Mesodermal cell (in vitro differentiated cells): ENCODE data around the gene ALKBH4.
"Not testable (repeated sequence)": the region's sequence is repeated elsewhere in the genome, so short reads cannot be mapped to it uniquely, and the experiment has no call there.

Experiments
- H3K27ac ChIP-seq: 2 replicates; pipeline ENCODE4 v1.7.0; 2013; ENCODE audit warnings: mild to moderate bottlenecking, low read depth, low read length, moderate library complexity; ENCODE audit not compliant: severe bottlenecking
- H3K36me3 ChIP-seq: 2 replicates; pipeline ENCODE4 v1.7.1; 2013; ENCODE audit warnings: mild to moderate bottlenecking, low read length, moderate library complexity; ENCODE audit not compliant: control insufficient read depth, insufficient read depth
- H3K4me1 ChIP-seq: one replicate; pipeline ENCODE4 v1.7.1; 2013; ENCODE audit warnings: mild to moderate bottlenecking, low read length; ENCODE audit not compliant: insufficient read depth, control insufficient read depth, poor library complexity, severe bottlenecking
- H3K4me3 ChIP-seq: 2 replicates; pipeline ENCODE4 v1.7.0; 2013; ENCODE audit warnings: low read length, control low read depth, mild to moderate bottlenecking; ENCODE audit not compliant: insufficient read depth, poor library complexity, severe bottlenecking; ENCODE audit errors: extremely low read depth
- H3K9me3 ChIP-seq: 2 replicates; pipeline ENCODE4 v1.7.1; 2013; ENCODE audit warnings: mild to moderate bottlenecking, low read length, moderate library complexity; ENCODE audit not compliant: control insufficient read depth
- WGBS, 2 experiments: methylation state at CpG; one replicate each; pipeline ENCODE4 v1.1.5; 2013; ENCODE audit warnings: missing lambda C conversion rate in 2 of 2; ENCODE audit not compliant: insufficient coverage in 2 of 2; 5-methylcytosine and 5-hydroxymethylcytosine counted together

Gene ALKBH4

DNA sequence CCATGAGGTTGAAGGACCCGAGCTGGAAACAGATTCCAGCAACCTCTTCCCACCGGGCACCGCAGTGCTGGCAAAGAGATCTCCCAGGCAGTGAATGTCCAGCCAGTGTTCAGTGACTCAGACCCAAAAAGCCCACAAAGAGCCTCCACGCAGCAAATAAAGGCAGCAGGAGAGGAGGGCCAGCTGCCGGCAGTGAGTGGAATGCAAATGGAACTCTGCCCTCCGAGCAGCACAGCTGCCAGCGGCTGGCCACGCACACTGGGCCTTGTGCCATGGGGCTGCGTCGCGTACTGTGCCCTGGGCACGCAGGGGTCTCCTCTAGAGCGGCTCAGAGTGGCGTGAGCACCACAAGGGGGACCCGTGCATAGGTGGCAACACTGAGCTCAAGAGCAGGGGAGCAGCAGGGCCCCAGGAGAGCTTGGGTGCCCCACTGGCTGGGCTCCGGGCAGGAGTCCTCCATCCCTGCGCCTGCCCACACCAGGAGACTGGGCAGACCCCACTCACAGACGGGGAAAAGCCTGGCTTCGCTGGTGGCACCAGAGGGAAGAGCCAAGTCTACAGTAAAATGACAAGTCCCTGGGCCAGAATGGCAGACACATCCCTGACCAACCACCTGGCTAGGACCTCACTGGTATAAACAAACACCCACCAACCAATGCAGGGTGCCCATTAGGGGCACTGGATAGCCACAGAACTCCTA is 10.2 kb upstream of the ALKBH4 start:
- H3K4me3 ChIP-seq, H3K4me1 ChIP-seq, H3K9me3 ChIP-seq, H3K27ac ChIP-seq: not testable (repeated sequence)
- peaks cover 22% of the 10 kb centered on the region for H3K36me3 ChIP-seq
- WGBS, 2 experiments = 100% methylated on average over 2 of the region's 19 CpGs; no CpG with 5 or more reads in 1 of the 2 experiments

GRCh38 chr7:102474116-102474515 is 9.5 kb upstream of the ALKBH4 start:
- not testable (repeated sequence) for H3K4me3 ChIP-seq, H3K9me3 ChIP-seq, H3K27ac ChIP-seq, H3K4me1 ChIP-seq
- no CpG with 5 or more reads among the region's 14 CpGs for WGBS, 2 experiments
- peaks cover 25% of the 10 kb centered on the region for H3K36me3 ChIP-seq

- 96 to 98% methylated on average over 9 to 18 of the region's 23 CpGs for WGBS, 2 experiments
- Histone ChIP-seq H3K27ac (no peak overlapping the region), H3K9me3 (no peaks in the 10 kb centered on the region), H3K4me1 (no peaks in the 10 kb centered on the region), H3K4me3 (no peak overlapping the region), H3K36me3 (peaks cover 25% of the 10 kb centered on the region)
Observed at GRCh38 chr7:102473271-102473991, 8.8 kb upstream of the ALKBH4 start.

DNA sequence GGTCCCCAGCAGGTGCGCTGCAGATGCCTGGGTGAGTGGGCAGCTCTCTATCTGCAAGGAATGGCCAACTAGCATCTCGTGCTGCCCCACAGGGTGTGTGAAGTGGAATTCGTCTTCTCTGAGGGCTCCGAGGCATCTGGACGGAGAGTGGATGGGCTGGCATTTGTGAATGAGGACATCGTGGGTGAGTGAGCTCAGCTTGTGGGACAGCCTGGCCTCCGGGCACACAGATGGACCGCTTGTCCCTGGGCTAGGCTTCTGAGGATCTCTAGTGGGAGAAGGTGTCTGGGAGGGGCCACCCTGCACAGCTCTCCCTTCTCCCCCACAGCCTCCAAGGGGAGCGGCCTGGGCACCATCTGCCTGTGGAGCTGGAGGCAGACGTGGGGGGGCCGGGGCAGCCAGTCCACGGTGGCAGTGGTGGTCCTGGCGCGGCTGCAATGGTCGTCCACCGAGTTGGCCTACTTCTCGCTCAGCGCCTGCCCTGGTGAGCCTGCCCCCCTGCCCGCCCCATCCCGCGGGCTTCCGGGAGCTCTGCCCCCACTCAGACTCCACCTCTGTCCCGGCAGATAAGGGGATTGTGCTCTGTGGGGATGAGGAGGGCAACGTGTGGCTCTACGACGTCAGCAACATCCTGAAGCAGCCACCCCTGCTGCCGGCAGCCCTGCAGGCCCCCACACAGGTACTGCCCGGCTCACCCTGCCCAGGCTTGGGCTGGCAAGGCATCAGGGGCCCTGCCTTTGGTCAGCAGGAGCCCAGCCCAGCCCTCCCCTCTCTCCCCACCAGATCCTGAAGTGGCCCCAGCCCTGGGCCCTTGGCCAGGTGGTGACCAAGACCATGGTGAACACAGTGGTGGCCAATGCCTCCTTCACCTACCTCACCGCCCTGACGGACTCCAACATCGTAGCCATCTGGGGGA is 7.7 kb upstream of the ALKBH4 start:
- Histone ChIP-seq H3K27ac (no peak overlapping the region), H3K4me3 (no peak overlapping the region), H3K4me1 (no peaks in the 10 kb centered on the region), H3K36me3 (peaks cover 25% of the 10 kb centered on the region), H3K9me3 (no peaks in the 10 kb centered on the region)
- 91 to 92% methylated on average over 20 to 21 of the region's 31 CpGs for WGBS, 2 experiments

DNA sequence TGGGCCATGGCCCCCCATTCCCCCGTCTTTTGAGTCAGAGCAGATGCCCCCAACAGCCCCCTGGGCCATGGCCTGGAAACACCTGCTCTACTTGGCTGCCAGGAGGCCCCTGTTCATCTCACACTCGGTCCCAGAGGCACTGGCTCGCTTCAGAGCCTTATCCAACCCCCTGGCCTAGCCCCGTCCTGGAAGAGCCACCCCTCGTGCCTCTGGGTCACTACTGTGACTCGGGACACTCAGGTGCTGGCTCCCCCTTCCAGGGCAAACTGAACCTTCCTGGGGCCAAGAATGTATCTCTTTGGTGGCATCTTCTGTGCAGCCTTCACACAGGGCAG is 7.1 kb upstream of the ALKBH4 start:
- 94% methylated on average over 5 of the region's 6 CpGs for WGBS, 2 experiments

DNA sequence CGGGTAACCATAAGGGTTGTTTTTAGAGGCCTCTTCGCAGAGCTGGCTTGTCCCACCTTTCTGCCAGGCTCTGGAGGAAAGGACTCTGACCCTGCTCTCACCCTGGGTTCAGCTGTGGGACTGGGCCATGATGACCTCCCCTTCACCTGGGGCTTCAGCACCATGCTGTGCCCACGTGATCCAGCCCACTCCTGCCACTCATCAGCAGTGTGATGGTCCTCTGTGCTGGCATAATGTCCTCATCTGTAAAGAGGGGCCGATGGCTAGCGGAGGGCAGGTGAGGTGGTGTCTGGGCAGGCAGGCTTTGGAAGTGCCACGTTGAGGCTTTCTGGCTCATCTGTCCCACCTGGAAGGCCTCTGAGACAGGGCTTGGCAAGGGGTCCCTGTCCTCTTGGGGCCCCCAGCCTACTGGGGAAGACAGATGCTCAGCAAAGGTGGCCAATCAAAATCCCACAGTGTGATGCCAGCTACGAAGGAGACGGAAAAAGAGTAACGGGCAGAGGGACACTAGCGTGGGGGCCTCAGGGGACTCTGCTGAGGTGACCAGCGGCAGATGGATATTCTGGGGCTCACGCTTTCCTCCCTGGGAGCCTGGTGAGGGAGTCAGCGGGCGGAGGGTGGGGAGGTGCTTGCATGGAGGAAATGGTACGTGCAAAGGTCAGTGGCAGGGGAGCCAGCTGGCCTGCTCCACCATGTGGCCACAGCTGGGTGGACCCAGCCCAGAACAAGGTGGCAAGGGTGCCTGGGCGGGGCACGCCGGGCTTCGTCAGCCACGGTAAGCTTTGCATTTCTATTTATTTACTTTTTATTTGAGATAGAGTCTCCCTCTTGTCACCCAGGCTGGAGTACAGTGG is 5.5 kb upstream of the ALKBH4 start:
- H3K27ac ChIP-seq = no peak overlapping the region
- 84 to 89% methylated on average over 15 of the region's 20 CpGs for WGBS, 2 experiments
- H3K9me3 ChIP-seq = no peaks in the 10 kb centered on the region
- H3K4me3 ChIP-seq = no peak overlapping the region
- peaks cover 31% of the 10 kb centered on the region for H3K36me3 ChIP-seq
- no peaks in the 10 kb centered on the region for H3K4me1 ChIP-seq

More for the DNA sequence above, 7.1 kb upstream of the ALKBH4 start:
- H3K9me3 ChIP-seq = no peaks in the 10 kb centered on the region
- no peaks in the 10 kb centered on the region for H3K4me1 ChIP-seq
- no peak overlapping the region for H3K27ac ChIP-seq
- no peak overlapping the region for H3K4me3 ChIP-seq
- peaks cover 28% of the 10 kb centered on the region for H3K36me3 ChIP-seq

DNA sequence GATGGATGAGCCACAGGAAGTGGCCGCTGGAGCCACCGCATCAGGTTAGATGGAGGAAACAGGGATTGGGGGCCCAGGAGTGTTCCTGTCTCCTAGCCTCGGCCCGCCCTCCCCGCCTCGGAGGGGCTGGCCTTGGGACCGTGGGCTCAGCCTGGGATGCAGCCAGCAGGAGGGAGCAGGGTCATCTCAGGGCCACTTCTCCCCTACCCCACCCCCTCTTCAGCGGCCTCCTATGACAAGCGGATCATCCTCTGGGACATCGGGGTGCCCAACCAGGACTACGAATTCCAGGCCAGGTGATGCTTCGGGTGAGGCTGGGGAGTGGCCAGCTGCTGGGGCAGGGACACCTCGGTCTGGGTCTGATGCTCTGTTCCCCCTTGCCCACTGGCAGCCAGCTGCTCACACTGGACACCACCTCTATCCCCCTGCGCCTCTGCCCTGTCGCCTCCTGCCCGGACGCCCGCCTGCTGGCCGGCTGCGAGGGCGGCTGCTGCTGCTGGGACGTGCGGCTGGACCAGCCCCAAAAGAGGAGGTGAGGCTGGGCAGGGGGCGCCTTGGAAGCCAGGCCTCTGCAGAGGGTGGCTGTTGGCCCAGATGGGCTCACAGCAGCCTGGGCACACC is 4.8 kb upstream of the ALKBH4 start:
- Histone ChIP-seq H3K36me3 (peaks cover 31% of the 10 kb centered on the region), H3K4me3 (no peak overlapping the region), H3K27ac (no peak overlapping the region), H3K4me1 (no peaks in the 10 kb centered on the region), H3K9me3 (no peaks in the 10 kb centered on the region)
- 93 to 97% methylated on average over 19 to 24 of the region's 24 CpGs for WGBS, 2 experiments

- peaks cover 28% of the 10 kb centered on the region for H3K36me3 ChIP-seq
- H3K9me3 ChIP-seq = no peaks in the 10 kb centered on the region
- H3K4me1 ChIP-seq = peaks cover 4% of the 10 kb centered on the region
- 92 to 93% methylated on average over 27 to 40 of the region's 40 CpGs for WGBS, 2 experiments
- no peak overlapping the region for H3K27ac ChIP-seq
- H3K4me3 ChIP-seq = no peak overlapping the region
Observed at GRCh38 chr7:102468478-102469350, 4.1 kb upstream of the ALKBH4 start.
